GM18951 (cell line): Measurements from ENCODE around the gene SPTSSA.
"Not testable (repeated sequence)": the region's sequence is repeated elsewhere in the genome, so short reads cannot be mapped to it uniquely, and the experiment has no call there.

Source experiments
- POLR2A ChIP-seq: IDR thresholded peaks from 4 replicates; pipeline ENCODE4 v1.6.1; 2011; ENCODE audit warnings: mild to moderate bottlenecking; ENCODE audit not compliant: insufficient read length, insufficient read depth; ENCODE audit errors: extremely low read depth
- in situ Hi-C: fragments of 300-500 bp; cut with MboI; formaldehyde crosslinking; loops from one replicate; pipeline ENCODE4 v1.12.0; 2022; ENCODE audit warnings: low sequenced_read_pairs, mixed read lengths, inconsistent platforms; ENCODE audit not compliant: unreplicated experiment

The SPTSSA gene

GRCh38 chr14:34460295-34460694 lies 1.7 kb downstream of the SPTSSA start:
- no peak for TF ChIP-seq POLR2A
- in situ Hi-C loops = no loop called here

DNA sequence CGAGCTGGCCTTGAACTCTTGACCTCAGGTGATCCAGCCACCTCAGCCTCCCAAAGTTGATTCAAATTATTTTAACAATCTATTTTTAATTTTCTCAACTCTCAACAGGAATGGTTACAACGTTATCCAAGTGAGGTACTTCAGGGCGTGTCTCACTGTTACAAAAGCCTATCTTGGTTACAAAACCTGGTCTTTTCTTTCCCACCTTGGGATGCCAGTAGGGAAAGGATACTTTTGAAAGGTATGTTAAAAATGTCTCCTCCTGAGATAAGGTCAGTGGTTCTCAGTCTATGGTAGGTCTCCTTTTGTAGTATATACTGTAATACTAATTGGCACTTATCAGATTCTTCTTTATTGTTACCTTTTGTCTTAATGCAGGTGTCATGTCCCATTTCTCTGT lies 4.9 kb downstream of the SPTSSA start:
- no peak for TF ChIP-seq POLR2A
- in situ Hi-C loops = no loop called here

GRCh38 chr14:34453226-34453625 lies 8.8 kb downstream of the SPTSSA start:
- TF ChIP-seq POLR2A = no peak
- in situ Hi-C loops = no loop called here

GRCh38 chr14:34452258-34452822 lies 9.7 kb downstream of the SPTSSA start:
- in situ Hi-C loops = no loop called here

GRCh38 chr14:34450958-34451357 lies 11.1 kb downstream of the SPTSSA start:
- no peak for TF ChIP-seq POLR2A
- in situ Hi-C loops = no loop called here

More at GRCh38 chr14:34452258-34452822, 9.7 kb downstream of the SPTSSA start:
- no peak for TF ChIP-seq POLR2A

GRCh38 chr14:34450542-34450915 lies 11.5 kb downstream of the SPTSSA start:
- in situ Hi-C loops = no loop called here
- TF ChIP-seq POLR2A = no peak

- no peak for TF ChIP-seq POLR2A
- in situ Hi-C loops = no loop called here
Observed at GRCh38 chr14:34449819-34450541, 12.1 kb downstream of the SPTSSA start.

DNA sequence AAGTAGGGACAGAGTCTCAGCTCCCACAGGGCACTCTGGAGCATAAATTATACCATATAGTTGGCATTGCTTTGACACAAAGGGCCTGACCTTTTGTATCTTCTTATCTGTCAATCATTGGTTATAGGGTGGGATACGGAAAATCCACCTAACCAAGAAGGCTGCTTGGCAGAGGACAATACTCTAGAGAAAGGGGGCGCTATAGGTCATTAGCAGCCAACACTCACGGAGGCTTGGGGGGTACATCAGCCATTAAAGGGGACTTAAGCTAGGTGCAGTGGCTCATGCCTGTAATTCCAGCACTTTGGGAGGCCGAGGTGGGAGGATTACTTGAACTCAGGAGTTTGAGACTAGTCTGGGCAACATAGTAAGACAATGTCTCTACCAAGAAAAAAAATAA lies 22.9 kb downstream of the SPTSSA start:
- in situ Hi-C loops = no loop called here
- no peak for TF ChIP-seq POLR2A

- in situ Hi-C loops = no loop called here
- no peak for TF ChIP-seq POLR2A
Observed at GRCh38 chr14:34438438-34438837, 23.6 kb downstream of the SPTSSA start.

- in situ Hi-C loops = no loop called here
- TF ChIP-seq POLR2A = no peak
Observed at GRCh38 chr14:34437729-34438080, 24.3 kb downstream of the SPTSSA start.

DNA sequence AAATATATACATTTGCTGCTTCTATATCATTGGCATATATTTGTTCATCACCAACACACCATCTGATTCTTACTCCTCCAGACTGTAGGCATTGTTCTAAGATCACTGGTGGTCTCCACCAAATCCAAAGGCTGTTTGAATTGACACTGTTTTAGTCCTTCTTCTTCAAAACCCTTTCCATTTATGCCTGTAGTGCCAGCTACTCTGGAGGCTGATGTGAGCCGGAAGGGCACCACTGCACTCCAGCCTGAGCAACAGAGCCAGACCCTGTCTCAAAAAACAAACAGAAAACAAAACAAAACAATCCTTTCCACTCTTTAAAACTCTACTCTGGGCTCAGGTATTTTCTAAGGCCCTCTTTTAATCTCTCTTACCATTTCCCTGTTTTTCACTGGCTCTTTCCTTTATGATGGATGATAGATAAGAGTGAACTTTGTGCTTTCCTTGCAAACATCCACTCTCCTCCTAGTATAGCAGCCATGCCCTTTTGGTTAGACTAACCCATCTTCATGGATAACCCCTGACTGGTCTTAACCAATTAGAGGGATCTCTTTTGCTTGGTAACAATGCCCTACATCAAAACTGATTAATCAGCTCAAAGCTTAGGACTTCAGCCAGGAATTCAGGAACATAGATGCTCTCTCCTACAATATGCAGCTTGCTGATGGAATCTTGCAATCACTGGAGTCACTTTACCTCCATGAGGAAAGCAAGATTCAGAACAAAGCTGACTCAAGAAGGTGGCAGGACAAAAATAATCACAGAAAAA lies 24.9 kb downstream of the SPTSSA start:
- in situ Hi-C loops = no loop called here
- no peak for TF ChIP-seq POLR2A

- in situ Hi-C loops = no loop called here
- no peak for TF ChIP-seq POLR2A
Observed at GRCh38 chr14:34436118-34436905, 25.7 kb downstream of the SPTSSA start.

DNA sequence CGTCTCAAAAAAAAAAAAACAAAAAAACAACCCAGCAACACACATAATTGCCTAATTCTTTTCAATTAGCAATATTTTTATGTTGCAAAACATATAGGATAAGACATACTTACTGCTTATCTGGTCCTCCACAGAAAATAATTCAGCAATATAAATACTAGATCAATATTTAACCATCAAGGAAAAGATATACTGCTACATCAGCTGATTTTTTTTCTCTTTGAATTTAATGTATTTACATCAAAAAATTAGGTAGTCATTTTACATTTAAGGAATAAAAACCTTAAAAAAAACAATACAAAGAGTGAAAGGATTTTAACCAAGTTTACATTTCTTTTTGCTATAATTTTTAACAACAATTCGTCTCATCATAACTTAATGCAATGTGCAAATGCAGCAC lies 28.1 kb downstream of the SPTSSA start:
- TF ChIP-seq POLR2A = no peak
- in situ Hi-C loops = no loop called here

DNA sequence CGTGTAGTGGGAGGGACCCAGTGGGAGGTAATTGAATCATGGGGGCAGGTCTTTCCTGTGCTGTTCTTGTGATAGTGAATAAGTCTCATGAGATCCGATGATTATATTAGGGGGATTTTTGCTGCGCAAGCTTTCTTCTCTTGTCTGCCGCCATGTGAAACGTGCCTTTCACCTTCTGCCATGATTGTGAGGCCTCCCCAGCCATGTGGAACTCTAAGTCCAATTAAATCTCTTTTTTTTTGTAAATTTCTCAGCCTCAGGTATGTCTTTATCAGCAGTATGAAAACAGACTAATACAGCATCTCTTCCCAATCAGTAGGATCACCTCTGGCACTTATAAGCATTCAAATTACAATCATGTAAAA lies 34.0 kb downstream of the SPTSSA start:
- in situ Hi-C loops = not testable (repeated sequence)
